ENCODE results near the gene DNAJC1.
A peak's percentile ranks its signal among the peaks of the same experiment; 100 is the strongest.

The DNAJC1 gene

GRCh38 chr10:21954132-21954531 lies 49.4 kb downstream of the DNAJC1 start:
- no peak for DNase-seq

- peak in 1 of 2 donors; percentile 55 for DNase-seq
Measured at GRCh38 chr10:21953585-21954057, 49.9 kb downstream of the DNAJC1 start.

- DNase-seq = no peak
Measured at GRCh38 chr10:21950566-21950965, 53.0 kb downstream of the DNAJC1 start.

- DNase-seq = no peak
Measured at GRCh38 chr10:21946946-21947345, 56.6 kb downstream of the DNAJC1 start.

GRCh38 chr10:21944727-21945386 lies 58.7 kb downstream of the DNAJC1 start:
- DNase-seq = no peak

- no peak for DNase-seq
Measured at GRCh38 chr10:21943633-21944265, 59.8 kb downstream of the DNAJC1 start.

- DNase-seq = no peak
Measured at GRCh38 chr10:21935439-21936023, 68.0 kb downstream of the DNAJC1 start.

- no peak for DNase-seq
Measured at GRCh38 chr10:21934307-21934706, 69.2 kb downstream of the DNAJC1 start.

GRCh38 chr10:21929070-21929469 lies 74.5 kb downstream of the DNAJC1 start:
- DNase-seq = no peak

GRCh38 chr10:21927631-21928353 lies 75.7 kb downstream of the DNAJC1 start:
- DNase-seq = no peak

- no peak for DNase-seq
Measured at GRCh38 chr10:21926949-21927348, 76.6 kb downstream of the DNAJC1 start.

GRCh38 chr10:21926358-21926925 lies 77.1 kb downstream of the DNAJC1 start:
- no peak for DNase-seq

- no peak for DNase-seq
Measured at GRCh38 chr10:21925851-21926250, 77.7 kb downstream of the DNAJC1 start.

- DNase-seq = no peak
Measured at GRCh38 chr10:21924511-21924910, 79.0 kb downstream of the DNAJC1 start.

GRCh38 chr10:21920633-21921032 lies 82.9 kb downstream of the DNAJC1 start:
- DNase-seq = no peak

- DNase-seq = no peak
Measured at GRCh38 chr10:21919906-21920305, 83.6 kb downstream of the DNAJC1 start.

GRCh38 chr10:21919117-21919516 lies 84.4 kb downstream of the DNAJC1 start:
- no peak for DNase-seq

- DNase-seq = no peak
Measured at GRCh38 chr10:21912625-21913024, 90.9 kb downstream of the DNAJC1 start.

- DNase-seq = no peak
Measured at GRCh38 chr10:21910798-21911197, 92.7 kb downstream of the DNAJC1 start.

GRCh38 chr10:21907436-21907835 lies 96.1 kb downstream of the DNAJC1 start:
- no peak for DNase-seq

- DNase-seq = no peak
Measured at GRCh38 chr10:21904930-21905329, 98.6 kb downstream of the DNAJC1 start.

- DNase-seq = no peak
Measured at GRCh38 chr10:21899736-21900135, 103.8 kb downstream of the DNAJC1 start.

GRCh38 chr10:21895932-21896331 lies 107.6 kb downstream of the DNAJC1 start:
- no peak for DNase-seq
